NT2/D1 (cell line): ENCODE data around the gene TGFBR2.

ENCODE experiments used
- SUZ12 ChIP-seq: IDR thresholded peaks from 2 replicates; pipeline ENCODE4 v1.6.1; 2011; ENCODE audit not compliant: insufficient read length, insufficient read depth; ENCODE audit errors: extremely low read depth
- YY1 ChIP-seq: IDR thresholded peaks from 2 replicates; pipeline ENCODE4 v1.6.1; 2011; ENCODE audit not compliant: insufficient read length, insufficient read depth
- ZNF274 ChIP-seq: IDR thresholded peaks from 2 replicates; pipeline ENCODE4 v1.6.1; 2011; ENCODE audit warnings: mild to moderate bottlenecking, low read depth, low read length

DNA sequence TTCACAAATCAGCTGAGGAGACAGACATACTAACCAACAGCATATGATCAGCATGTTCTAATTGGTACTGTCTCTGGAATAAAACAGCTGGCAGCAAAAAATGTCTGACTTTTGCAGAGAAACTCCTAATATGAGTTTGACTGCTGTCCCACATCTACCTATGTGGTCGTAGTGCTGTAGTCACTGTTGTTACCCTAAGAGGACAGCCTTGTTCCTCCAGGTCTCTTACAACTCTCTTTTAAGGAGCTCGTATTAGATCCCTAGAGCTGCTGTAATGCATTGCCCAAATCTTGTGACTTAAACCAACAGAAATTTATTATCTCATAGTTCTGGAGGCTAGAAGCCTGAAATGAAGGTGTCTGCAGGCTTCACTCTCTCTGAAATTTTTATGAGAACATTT is 92.1 kb downstream of the TGFBR2 start:
- TF ChIP-seq ZNF274, result no peak
- no peak for TF ChIP-seq SUZ12
- no peak for TF ChIP-seq YY1
